Aorta (tissue), 5 donors: ENCODE data around the gene RGSL1. TPM values are rescaled to one million over a fixed set of nuclear protein-coding genes. Genes with fewer than 3 reads are reported as not detected.

Experiments
- ATAC-seq: fragments of 200-7000 bp; cut with Tn5 transposase; one replicate; pipeline ENCODE4 v1.9.1; 2022; ENCODE audit warnings: moderate library complexity; ENCODE audit not compliant: low FRiP score
- DNase-seq, 2 donors: peaks; one replicate each; pipeline ENCODE4 v3.0.0-alpha.2; 2020
- H3K27ac ChIP-seq, 2 donors: one replicate each; pipeline ENCODE4 v1.5.1; 2013; ENCODE audit warnings: low read length in 2 of 2, mild to moderate bottlenecking in 2 of 2, moderate library complexity in 2 of 2, control low read depth in 1 of 2, inconsistent platforms in 1 of 2, low read depth in 1 of 2
- H3K27me3 ChIP-seq, 2 donors: one replicate each; pipeline ENCODE4 v1.6.1; 2013; ENCODE audit warnings: control low read depth in 1 of 2, low read length in 1 of 2, mild to moderate bottlenecking in 1 of 2, moderate library complexity in 1 of 2; ENCODE audit not compliant: insufficient read depth in 2 of 2, control insufficient read depth in 1 of 2
- H3K36me3 ChIP-seq, 2 donors: one replicate each; pipeline ENCODE4 v1.6.1; 2013; ENCODE audit warnings: control low read depth in 1 of 2, low read length in 1 of 2, mild to moderate bottlenecking in 1 of 2; ENCODE audit not compliant: insufficient read depth in 2 of 2, control insufficient read depth in 1 of 2
- H3K4me1 ChIP-seq, 2 donors: one replicate each; pipeline ENCODE4 v1.6.1; 2013; ENCODE audit warnings: low read length in 2 of 2, control low read depth in 1 of 2, mild to moderate bottlenecking in 1 of 2, moderate library complexity in 1 of 2; ENCODE audit not compliant: insufficient read depth in 2 of 2, control insufficient read depth in 1 of 2
- H3K4me3 ChIP-seq, 2 donors: one replicate each; pipeline ENCODE4 v1.5.1; 2013; ENCODE audit warnings: low read length in 2 of 2, control low read depth in 1 of 2, mild to moderate bottlenecking in 1 of 2
- H3K9me3 ChIP-seq: one replicate; pipeline ENCODE4 v1.6.1; 2013; ENCODE audit warnings: mild to moderate bottlenecking, low read length; ENCODE audit not compliant: control insufficient read depth
- WGBS, 2 donors: extraction: QIAGEN DNeasy Blood & Tissue Kit; methylation state at CpG; one replicate each; pipeline ENCODE4 v1.1.7; 2013; 5-methylcytosine and 5-hydroxymethylcytosine counted together
- intact Hi-C, 2 donors: fragments of 100-400 bp; cut with DNase I; formaldehyde crosslinking; loops; one replicate each; pipeline versions ENCODE4 v1.14.2 to v1.15.0; 2022
- long read RNA-seq, 2 donors: library from polyadenylated mRNA; unstranded; transcript quantifications; one replicate each; pipeline ENCODE4 v2.0.0, GENCODE V29; 2020 to 2021
- polyA plus RNA-seq, 2 donors: library from polyadenylated mRNA; stranded (reverse); fragments of 200-250 nt; gene quantifications; one replicate each; pipeline ENCODE4 v1.2.3, GENCODE V29; 2013
- total RNA-seq, 2 donors: library from RNA; stranded (reverse); fragmentation: NEBNext Ultra II Directional; extraction: Animal tissue kit (Norgen Biotek cat#: 25700); gene quantifications; one replicate each; pipeline ENCODE4 v1.2.1, GENCODE V29; 2021
- donor health status: healthy with polysubstance abuse.
- donor health status: Bipolar disorder and iron deficiency.
- donor health status: DM: no; HTN: no; CAD: no.
- donor health status: DM: no; HTN: no; CAD: no.
- donor health status: DM: yes; HTN: yes; CAD: no.

RGSL1 gene
- total RNA-seq (not detected), polyA plus RNA-seq (not detected)
- long read RNA-seq, donor 1: 0 reads
- long read RNA-seq, donor 2: 0 reads

DNA sequence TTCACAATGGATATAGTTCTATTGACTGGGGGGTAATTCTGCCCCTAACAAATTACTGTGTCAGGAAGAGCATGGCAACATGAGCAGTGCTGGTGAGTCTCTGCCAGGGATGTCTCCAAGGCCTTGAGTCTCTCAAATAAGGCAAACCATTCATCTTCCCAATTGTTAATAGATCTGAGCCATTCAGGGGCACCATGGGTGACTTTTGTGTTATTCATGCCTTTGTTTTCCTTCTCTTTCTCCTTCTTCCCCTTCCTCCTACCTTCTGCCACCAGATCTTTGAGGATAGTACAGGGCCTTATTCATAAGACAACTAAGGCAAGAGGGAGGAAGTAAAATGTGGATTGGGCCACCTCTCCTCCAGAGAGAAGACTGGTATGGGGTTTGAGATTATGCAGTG, at the start of gene RGSL1:
TSS of gene RGSL1 (plus strand) at position 60 of the 400 bp plus-strand sequence. CDS start at position 80, 20 bp downstream.
- H3K4me1 ChIP-seq: no peaks in the 10 kb centered on the region
- no peak within 1 kb of the TSS for H3K4me3 ChIP-seq
- H3K36me3 ChIP-seq: no peaks in the 10 kb centered on the region
- intact Hi-C loops: no loop called here
- no peak for DNase-seq
- no peak within 1 kb of the TSS for H3K27ac ChIP-seq
- H3K27me3 ChIP-seq: no peaks in the 10 kb centered on the region
- H3K9me3 ChIP-seq: no peaks in the 10 kb centered on the region
- no peak for ATAC-seq

DNA sequence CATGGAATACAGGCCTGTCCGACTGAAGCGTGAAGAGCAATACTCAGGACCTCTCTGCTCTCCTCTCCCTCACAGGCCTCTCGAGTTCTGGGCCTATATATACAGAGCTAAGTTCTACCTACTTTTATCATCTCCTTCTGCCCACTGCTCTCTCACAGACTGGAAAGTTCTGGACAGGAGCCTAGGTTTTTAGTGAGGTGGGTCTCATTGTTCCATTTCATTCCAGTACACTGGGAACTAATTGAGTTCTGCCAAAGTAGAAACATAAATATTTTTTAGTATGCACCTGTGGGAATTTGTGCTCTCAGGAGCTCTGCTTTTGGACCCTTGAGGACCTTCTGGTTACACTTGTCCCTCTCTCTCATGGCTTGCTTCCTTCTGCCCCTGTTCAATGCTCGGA, 49.4 kb upstream of the RGSL1 start, which contains the start of gene TEDDM1:
TSS of gene TEDDM1 (minus strand) at position 101 of the 400 bp plus-strand sequence. CDS start 182 bp downstream, outside the sequence.
- Histone ChIP-seq H3K4me1 (no peaks in the 10 kb centered on the region), H3K27me3 (no peaks in the 10 kb centered on the region), H3K36me3 (no peaks in the 10 kb centered on the region), H3K4me3 (no peak within 1 kb of the TSS), H3K27ac (no peak within 1 kb of the TSS), H3K9me3 (peaks cover 2% of the 10 kb centered on the region)
- WGBS, 2 donors: 96% methylated on average over 4 of the region's 4 CpGs
- no peak for DNase-seq
- no peak for ATAC-seq
- intact Hi-C loops: no loop called here

DNA sequence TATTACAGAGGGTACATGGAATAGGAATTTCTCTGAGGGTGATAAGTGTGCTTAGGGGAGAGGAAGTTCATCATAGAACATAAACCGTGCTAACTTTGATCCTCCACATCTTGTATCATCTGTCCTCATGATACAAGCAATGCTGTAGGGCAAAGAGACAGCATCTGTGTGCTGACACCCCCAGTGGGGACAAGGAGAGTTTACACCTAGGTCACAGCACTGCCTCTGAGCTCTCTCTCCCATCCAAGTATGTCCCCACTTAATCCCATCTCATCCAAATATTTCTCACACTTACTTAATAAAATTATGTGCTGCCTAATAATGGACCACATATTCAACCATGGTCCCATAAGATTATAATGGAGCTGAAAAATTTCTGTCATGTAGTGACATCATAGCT, 45.2 kb upstream of the RGSL1 start:
- 73 to 77% methylated on average over 1 of the region's 1 CpG for WGBS, 2 donors
- no peak overlapping the region for H3K4me3 ChIP-seq

DNA sequence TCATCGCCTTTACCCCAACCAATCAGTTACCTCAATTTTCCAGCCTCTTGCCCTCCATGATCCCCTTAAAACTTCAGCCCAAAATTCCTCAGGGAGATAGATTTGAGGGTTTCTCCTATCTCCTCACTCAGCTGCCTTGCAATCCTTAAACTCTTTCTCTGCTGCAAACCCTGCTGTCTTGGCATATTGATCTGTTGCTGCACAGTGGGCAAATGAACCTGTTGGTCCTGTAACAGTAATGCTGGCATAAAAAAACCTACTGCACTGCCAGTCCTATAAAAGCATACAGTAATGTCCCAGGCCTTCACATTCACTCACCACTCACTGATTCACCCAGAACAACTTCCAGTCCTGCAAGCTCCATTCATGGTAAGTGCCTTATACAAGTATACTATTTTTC, 44.4 kb upstream of the RGSL1 start:
- ATAC-seq: no peak
- intact Hi-C loops: no loop called here

More for the DNA sequence above, 45.2 kb upstream of the RGSL1 start:
- no peak overlapping the region for H3K27ac ChIP-seq
- DNase-seq (no peak), ATAC-seq (no peak)
- H3K9me3 ChIP-seq: peaks cover 3% of the 10 kb centered on the region
- intact Hi-C loops: no loop called here
- H3K36me3 ChIP-seq: no peaks in the 10 kb centered on the region
- H3K4me1 ChIP-seq: no peaks in the 10 kb centered on the region
- H3K27me3 ChIP-seq: no peaks in the 10 kb centered on the region

DNA sequence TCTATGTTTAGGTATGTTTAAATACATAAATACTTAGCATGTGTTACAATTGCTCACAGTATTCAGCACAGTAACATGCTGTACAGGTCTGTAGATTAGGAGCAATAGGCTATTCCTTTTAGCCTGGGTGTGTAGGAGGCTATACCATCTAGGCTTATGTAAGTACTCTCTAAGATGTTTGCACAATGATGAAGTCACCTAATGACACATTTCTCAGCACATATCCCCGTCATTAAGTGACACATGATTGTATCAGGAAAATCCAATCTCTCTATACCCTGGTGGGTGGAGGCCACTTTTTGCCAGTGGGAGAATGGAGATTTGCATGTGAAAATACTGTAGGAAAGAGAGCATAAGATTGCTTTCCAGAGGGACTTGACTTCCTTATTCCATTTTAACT, 43.9 kb upstream of the RGSL1 start:
- DNase-seq: no peak
- WGBS, 2 donors: 76 to 81% methylated on average over 1 of the region's 1 CpG
- no peak overlapping the region for H3K4me3 ChIP-seq

More for the DNA sequence above, 44.4 kb upstream of the RGSL1 start:
- H3K4me3 ChIP-seq: no peak overlapping the region
- peaks cover 3% of the 10 kb centered on the region for H3K9me3 ChIP-seq
- 94 to 100% methylated on average over 1 of the region's 1 CpG for WGBS, 2 donors
- no peak for DNase-seq
- H3K36me3 ChIP-seq: no peaks in the 10 kb centered on the region
- H3K27me3 ChIP-seq: no peaks in the 10 kb centered on the region
- no peaks in the 10 kb centered on the region for H3K4me1 ChIP-seq
- no peak overlapping the region for H3K27ac ChIP-seq

DNA sequence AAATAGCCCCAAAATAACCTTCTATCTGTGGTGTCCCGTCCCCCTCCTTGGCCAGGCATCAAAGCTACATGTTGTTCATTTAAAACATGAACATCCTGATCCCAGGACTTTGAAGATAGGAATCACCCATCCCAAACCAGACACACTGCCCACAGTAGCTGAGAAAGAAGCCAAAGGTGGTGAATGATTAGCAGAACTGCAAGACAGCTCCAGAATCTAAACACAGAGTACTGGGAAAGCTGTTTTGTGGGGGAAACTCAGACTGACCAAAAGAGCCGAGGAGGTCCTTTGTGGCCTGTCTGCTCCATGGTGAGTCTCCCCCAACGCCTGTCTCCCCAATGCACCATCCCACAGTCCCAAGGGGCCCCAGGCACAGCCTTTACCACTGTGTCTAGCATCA, 42.2 kb upstream of the RGSL1 start:
- no peak for ATAC-seq
- H3K9me3 ChIP-seq: peaks cover 3% of the 10 kb centered on the region
- 69 to 75% methylated on average over 3 of the region's 3 CpGs for WGBS, 2 donors

More for the DNA sequence above, 43.9 kb upstream of the RGSL1 start:
- Histone ChIP-seq H3K36me3 (no peaks in the 10 kb centered on the region), H3K27ac (no peak overlapping the region), H3K27me3 (no peaks in the 10 kb centered on the region), H3K9me3 (peaks cover 3% of the 10 kb centered on the region), H3K4me1 (no peaks in the 10 kb centered on the region)
- no peak for ATAC-seq
- intact Hi-C loops: no loop called here

DNA sequence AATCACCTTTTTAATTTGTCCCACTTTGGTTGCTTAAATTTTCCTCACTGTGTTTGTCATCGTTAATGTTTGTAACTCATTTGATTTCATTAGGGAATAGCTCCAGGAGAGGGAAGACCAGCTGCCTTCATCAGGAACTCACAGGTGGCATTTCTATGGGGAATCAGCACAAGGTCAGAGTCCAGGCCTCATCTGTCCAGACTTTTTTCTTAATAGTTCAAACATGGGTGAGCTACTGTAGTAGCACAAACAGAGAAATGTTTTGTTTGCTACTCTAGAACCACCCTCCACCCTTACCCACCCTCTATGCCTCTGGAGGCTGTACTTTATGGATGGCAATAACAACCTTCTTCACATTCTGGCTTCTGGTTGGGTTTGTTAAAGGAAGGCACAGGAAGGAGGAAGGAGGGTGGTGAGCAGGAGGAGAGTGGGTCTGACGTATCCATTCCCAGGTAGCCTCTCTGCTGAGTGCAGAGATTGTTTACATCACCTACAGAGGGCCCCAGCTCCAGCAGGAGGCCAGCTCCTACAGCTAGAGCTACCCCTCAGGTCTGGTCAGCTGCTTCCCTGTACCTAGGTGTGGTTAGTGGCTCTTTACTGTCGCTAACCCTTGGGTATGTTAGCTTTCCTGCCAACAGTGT, 41.4 kb upstream of the RGSL1 start:
- WGBS, 2 donors: 85 to 86% methylated on average over 3 of the region's 3 CpGs
- Histone ChIP-seq H3K4me3 (no peak overlapping the region), H3K27ac (no peak overlapping the region), H3K27me3 (no peaks in the 10 kb centered on the region), H3K36me3 (no peaks in the 10 kb centered on the region), H3K4me1 (no peaks in the 10 kb centered on the region), H3K9me3 (peaks cover 3% of the 10 kb centered on the region)
- intact Hi-C loops: no loop called here
- no peak for ATAC-seq
- DNase-seq: no peak

More for the DNA sequence above, 42.2 kb upstream of the RGSL1 start:
- intact Hi-C loops: no loop called here
- H3K36me3 ChIP-seq: no peaks in the 10 kb centered on the region
- no peaks in the 10 kb centered on the region for H3K4me1 ChIP-seq
- no peak for DNase-seq
- H3K27me3 ChIP-seq: no peaks in the 10 kb centered on the region
- H3K4me3 ChIP-seq: no peak overlapping the region
- no peak overlapping the region for H3K27ac ChIP-seq

DNA sequence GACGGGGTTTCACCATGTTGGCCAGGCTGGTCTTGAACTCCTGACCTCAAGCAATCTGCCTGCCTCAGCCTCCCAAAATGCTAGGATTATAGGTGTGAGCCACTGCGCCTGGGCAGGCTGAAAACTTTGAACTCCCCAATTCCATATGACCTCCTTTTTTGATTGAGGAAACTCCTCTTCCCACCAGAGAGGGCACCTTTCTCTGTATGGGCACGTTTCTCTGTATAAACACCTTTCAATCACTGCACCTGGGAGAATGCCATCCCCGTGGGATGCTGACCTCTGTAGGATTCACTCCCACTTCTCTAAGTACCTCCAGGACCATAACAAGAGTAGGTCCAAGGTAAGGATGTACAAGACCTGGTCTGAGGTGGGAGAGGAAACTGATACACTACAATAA, 39.8 kb upstream of the RGSL1 start:
- ATAC-seq: no peak
- intact Hi-C loops: no loop called here
- Histone ChIP-seq H3K27me3 (peaks cover 0 to 2% of the 10 kb centered on the region in 2 donors), H3K9me3 (peaks cover 1% of the 10 kb centered on the region), H3K36me3 (no peaks in the 10 kb centered on the region), H3K4me1 (no peaks in the 10 kb centered on the region), H3K27ac (peak overlapping the region in 1 of 2 donors; percentile 46), H3K4me3 (no peak overlapping the region)
- WGBS, 2 donors: 77 to 79% methylated on average over 4 of the region's 4 CpGs
- no peak for DNase-seq

DNA sequence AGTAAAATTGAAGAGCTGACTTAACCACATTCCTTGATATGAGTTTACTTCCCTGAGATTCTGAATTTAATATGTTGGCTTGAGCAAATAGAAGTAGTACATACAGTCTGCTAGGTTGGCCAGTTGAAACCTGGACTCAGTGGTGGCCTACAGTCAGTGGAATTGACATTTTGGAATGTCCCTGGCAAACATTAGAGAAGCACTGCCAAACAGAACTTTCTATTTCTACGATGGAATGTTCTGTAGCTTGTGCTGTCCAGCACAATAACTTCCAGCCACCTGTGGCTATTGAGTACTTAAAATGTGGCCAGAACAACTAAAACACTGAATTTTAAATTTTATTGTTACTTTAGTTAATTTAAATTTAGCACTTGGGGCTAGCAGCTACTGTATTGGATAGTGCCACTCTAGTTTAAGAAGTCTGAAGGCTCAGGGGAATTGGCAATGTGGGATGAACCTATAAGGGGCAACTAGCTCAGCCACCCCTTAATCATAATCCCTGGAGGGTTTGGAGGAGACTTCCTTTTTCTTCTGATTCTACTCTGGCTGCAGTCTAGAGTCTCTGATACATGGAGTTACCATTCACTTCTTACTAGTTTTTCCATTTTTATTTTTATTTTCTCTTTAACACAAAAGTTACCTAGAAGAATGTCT, 39.2 kb upstream of the RGSL1 start:
- Histone ChIP-seq H3K27ac (no peak overlapping the region), H3K9me3 (no peaks in the 10 kb centered on the region), H3K4me1 (no peaks in the 10 kb centered on the region), H3K36me3 (no peaks in the 10 kb centered on the region), H3K4me3 (no peak overlapping the region), H3K27me3 (peaks cover 0 to 2% of the 10 kb centered on the region in 2 donors)
- peak; percentile 67 for ATAC-seq
- no peak for DNase-seq
- 0 to 7% methylated on average over 1 of the region's 1 CpG for WGBS, 2 donors
- intact Hi-C loops: no loop called here
